Measurements from ENCODE around the gene RPL22.

RPL22 gene

GRCh38 chr1:6158181-6158580 lies 41.2 kb downstream of the RPL22 start:
- H3K9me3 Mint-ChIP-seq: no peaks in the 10 kb centered on the region
- TF ChIP-seq, protein P1, sequence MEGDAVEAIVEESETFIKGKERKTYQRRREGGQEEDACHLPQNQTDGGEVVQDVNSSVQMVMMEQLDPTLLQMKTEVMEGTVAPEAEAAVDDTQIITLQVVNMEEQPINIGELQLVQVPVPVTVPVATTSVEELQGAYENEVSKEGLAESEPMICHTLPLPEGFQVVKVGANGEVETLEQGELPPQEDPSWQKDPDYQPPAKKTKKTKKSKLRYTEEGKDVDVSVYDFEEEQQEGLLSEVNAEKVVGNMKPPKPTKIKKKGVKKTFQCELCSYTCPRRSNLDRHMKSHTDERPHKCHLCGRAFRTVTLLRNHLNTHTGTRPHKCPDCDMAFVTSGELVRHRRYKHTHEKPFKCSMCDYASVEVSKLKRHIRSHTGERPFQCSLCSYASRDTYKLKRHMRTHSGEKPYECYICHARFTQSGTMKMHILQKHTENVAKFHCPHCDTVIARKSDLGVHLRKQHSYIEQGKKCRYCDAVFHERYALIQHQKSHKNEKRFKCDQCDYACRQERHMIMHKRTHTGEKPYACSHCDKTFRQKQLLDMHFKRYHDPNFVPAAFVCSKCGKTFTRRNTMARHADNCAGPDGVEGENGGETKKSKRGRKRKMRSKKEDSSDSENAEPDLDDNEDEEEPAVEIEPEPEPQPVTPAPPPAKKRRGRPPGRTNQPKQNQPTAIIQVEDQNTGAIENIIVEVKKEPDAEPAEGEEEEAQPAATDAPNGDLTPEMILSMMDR (IDR thresholded peaks at IDR 0.05): no peak
- no peak overlapping the region for H3K27ac Mint-ChIP-seq
- no peaks in the 10 kb centered on the region for H3K36me3 Mint-ChIP-seq (ENCODE audit: low read depth)
- H3K4me1 Mint-ChIP-seq: peaks cover 12% of the 10 kb centered on the region
- peaks cover 47% of the 10 kb centered on the region for H3K27me3 Mint-ChIP-seq (ENCODE audit: low read depth, poor library complexity)
- DNase-seq: no peak
- H3K4me3 Mint-ChIP-seq: no peak overlapping the region

DNA sequence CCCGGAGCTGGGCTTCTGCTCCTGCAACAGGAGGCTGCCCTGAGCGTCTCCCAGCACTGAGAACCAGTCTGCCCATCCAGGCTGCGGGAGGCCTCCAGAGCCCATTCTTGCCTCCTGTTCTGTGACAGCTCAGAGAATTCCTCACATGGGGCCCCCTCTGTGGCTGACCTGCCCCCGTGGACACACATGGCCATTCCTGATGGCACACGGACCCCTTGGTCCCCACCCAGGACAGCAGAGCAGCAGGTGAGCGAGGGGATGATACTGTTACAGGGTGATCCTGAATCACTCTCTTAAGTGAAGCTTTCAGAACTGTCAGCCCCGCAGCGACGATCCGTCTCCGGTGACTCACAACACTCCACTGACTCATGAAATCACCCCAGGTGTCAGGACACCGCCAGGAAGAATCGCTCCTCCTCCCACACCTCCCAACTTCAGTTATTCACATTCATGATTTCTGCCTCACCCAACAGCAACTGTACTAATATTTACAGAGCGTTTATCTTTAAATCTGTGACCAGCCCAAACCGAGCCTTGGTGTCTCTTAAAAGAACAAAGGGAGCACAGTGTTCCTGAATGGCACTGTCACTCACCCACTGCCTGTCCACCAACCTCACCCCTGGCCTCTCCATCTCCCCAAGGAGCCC lies 41.7 kb downstream of the RPL22 start:
- no peak overlapping the region for H3K4me3 Mint-ChIP-seq
- no peak for DNase-seq
- H3K27me3 Mint-ChIP-seq (ENCODE audit: low read depth, poor library complexity): peaks cover 43% of the 10 kb centered on the region
- H3K36me3 Mint-ChIP-seq (ENCODE audit: low read depth): no peaks in the 10 kb centered on the region
- TF ChIP-seq, protein P1 (IDR thresholded peaks at IDR 0.05): no peak
- no peak overlapping the region for H3K27ac Mint-ChIP-seq
- no peaks in the 10 kb centered on the region for H3K9me3 Mint-ChIP-seq
- peaks cover 12% of the 10 kb centered on the region for H3K4me1 Mint-ChIP-seq

- no peaks in the 10 kb centered on the region for H3K36me3 Mint-ChIP-seq (ENCODE audit: low read depth)
- no peak overlapping the region for H3K27ac Mint-ChIP-seq
- no peaks in the 10 kb centered on the region for H3K9me3 Mint-ChIP-seq
- H3K4me3 Mint-ChIP-seq: no peak overlapping the region
- H3K27me3 Mint-ChIP-seq (ENCODE audit: low read depth, poor library complexity): peaks cover 40% of the 10 kb centered on the region
- peaks cover 16% of the 10 kb centered on the region for H3K4me1 Mint-ChIP-seq
- TF ChIP-seq, protein P1 (IDR thresholded peaks at IDR 0.05): no peak
- DNase-seq: no peak
These were observed 42.3 kb downstream of the RPL22 start for GRCh38 chr1:6157132-6157527.

GRCh38 chr1:6154525-6155319 lies 44.7 kb downstream of the RPL22 start:
- Mint-ChIP-seq H3K36me3 (ENCODE audit: low read depth) (no peaks in the 10 kb centered on the region), H3K27me3 (ENCODE audit: low read depth, poor library complexity) (peaks cover 32% of the 10 kb centered on the region)
- no peak for DNase-seq

GRCh38 chr1:6152882-6153281 lies 46.5 kb downstream of the RPL22 start:
- DNase-seq: no peak
- Mint-ChIP-seq H3K4me3 (no peak overlapping the region), H3K27ac (peak overlapping the region; percentile 15), H3K4me1 (peaks cover 18% of the 10 kb centered on the region), H3K36me3 (ENCODE audit: low read depth) (no peaks in the 10 kb centered on the region), H3K9me3 (no peaks in the 10 kb centered on the region), H3K27me3 (ENCODE audit: low read depth, poor library complexity) (peaks cover 28% of the 10 kb centered on the region)
- TF ChIP-seq, protein P1 (IDR thresholded peaks at IDR 0.05): no peak

More at GRCh38 chr1:6154525-6155319, 44.7 kb downstream of the RPL22 start:
- Mint-ChIP-seq H3K4me1 (peaks cover 16% of the 10 kb centered on the region), H3K27ac (no peak overlapping the region), H3K9me3 (no peaks in the 10 kb centered on the region), H3K4me3 (no peak overlapping the region)
- TF ChIP-seq, protein P1 (IDR thresholded peaks at IDR 0.05): no peak

Data from nephron progenitor cell (in vitro differentiated cells).